ENCODE data around the gene SMARCA5.
"Not testable (repeated sequence)": the region's sequence is repeated elsewhere in the genome, so short reads cannot be mapped to it uniquely, and the experiment has no call there.

SMARCA5 gene

GRCh38 chr4:143517764-143518163 lies 4.3 kb downstream of the SMARCA5 start:
- Histone ChIP-seq H3K4me1 (no peaks in the 10 kb centered on the region; the same call in 1 of the 2 replicates), H3K4me3 (ENCODE audit: low read depth, low read length) (no peak overlapping the region), H3K27me3 (no peaks in the 10 kb centered on the region), H3K36me3 (peaks cover 42% of the 10 kb centered on the region), H3K9me3 (no peaks in the 10 kb centered on the region)
- DNase-seq, result no peak
- TF ChIP-seq, protein P1, sequence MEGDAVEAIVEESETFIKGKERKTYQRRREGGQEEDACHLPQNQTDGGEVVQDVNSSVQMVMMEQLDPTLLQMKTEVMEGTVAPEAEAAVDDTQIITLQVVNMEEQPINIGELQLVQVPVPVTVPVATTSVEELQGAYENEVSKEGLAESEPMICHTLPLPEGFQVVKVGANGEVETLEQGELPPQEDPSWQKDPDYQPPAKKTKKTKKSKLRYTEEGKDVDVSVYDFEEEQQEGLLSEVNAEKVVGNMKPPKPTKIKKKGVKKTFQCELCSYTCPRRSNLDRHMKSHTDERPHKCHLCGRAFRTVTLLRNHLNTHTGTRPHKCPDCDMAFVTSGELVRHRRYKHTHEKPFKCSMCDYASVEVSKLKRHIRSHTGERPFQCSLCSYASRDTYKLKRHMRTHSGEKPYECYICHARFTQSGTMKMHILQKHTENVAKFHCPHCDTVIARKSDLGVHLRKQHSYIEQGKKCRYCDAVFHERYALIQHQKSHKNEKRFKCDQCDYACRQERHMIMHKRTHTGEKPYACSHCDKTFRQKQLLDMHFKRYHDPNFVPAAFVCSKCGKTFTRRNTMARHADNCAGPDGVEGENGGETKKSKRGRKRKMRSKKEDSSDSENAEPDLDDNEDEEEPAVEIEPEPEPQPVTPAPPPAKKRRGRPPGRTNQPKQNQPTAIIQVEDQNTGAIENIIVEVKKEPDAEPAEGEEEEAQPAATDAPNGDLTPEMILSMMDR (IDR thresholded peaks at IDR 0.05; ENCODE audit: low read depth, low read length), result no peak

DNA sequence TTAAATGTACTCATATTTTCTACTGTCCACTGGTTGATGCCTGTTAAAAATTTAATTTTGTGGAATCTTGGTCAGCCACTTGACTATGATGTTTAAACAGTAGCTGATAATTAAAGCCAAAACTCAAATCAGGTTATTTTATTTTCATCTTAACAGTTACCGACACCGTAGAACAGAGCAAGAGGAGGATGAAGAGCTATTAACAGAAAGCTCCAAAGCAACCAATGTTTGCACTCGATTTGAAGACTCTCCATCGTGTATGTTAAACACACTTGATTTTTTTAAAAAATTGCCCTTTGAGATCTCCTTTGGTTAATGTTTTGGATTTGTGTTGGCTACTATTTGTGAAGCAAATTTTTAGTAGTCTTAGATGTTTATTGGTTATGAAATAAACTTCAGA lies 10.7 kb downstream of the SMARCA5 start:
- DNase-seq, result no peak
- TF ChIP-seq, protein P1 (IDR thresholded peaks at IDR 0.05; ENCODE audit: low read depth, low read length), result no peak
- Histone ChIP-seq H3K4me1 (no peaks in the 10 kb centered on the region), H3K4me3 (ENCODE audit: low read depth, low read length) (no peak overlapping the region), H3K27me3 (no peaks in the 10 kb centered on the region), H3K36me3 (peaks cover 65% of the 10 kb centered on the region), H3K9me3 (no peaks in the 10 kb centered on the region)

DNA sequence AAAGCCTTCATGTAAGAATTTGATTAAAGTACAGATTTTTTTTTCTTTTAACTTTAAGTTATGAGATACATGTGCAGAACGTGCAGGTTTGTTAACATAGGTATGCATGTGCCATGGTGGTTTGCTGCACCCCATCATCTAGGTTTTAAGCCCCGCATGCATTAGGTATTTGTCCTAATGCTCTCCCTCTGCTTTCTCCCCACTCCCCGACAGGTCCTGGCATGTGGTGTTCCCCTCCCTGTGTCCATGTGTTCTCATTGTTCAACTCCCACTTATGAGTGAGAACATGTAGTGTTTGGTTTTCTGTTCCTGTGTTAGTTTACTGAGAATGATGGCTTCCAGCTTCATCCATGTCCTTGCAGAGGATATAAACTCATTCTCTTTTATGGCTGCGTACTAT lies 14.5 kb downstream of the SMARCA5 start:
- not testable (repeated sequence) for DNase-seq
- H3K36me3 ChIP-seq, result peaks cover 73% of the 10 kb centered on the region

GRCh38 chr4:143531380-143531779 lies 17.9 kb downstream of the SMARCA5 start:
- H3K36me3 ChIP-seq, result peaks cover 76% of the 10 kb centered on the region
- H3K27me3 ChIP-seq, result no peaks in the 10 kb centered on the region
- no peak overlapping the region for H3K4me3 ChIP-seq (ENCODE audit: low read depth, low read length)
- no peaks in the 10 kb centered on the region for H3K4me1 ChIP-seq
- no peak for DNase-seq
- TF ChIP-seq, protein P1 (IDR thresholded peaks at IDR 0.05; ENCODE audit: low read depth, low read length), result peak; percentile 44
- no peaks in the 10 kb centered on the region for H3K9me3 ChIP-seq

More for the DNA sequence above, 14.5 kb downstream of the SMARCA5 start:
- H3K9me3 ChIP-seq; H3K27me3 ChIP-seq; H3K4me1 ChIP-seq; H3K4me3 ChIP-seq (ENCODE audit: low read depth, low read length): not testable (repeated sequence)

GRCh38 chr4:143531788-143532491 lies 18.4 kb downstream of the SMARCA5 start:
- Histone ChIP-seq H3K4me1 (no peaks in the 10 kb centered on the region), H3K27me3 (no peaks in the 10 kb centered on the region), H3K9me3 (no peaks in the 10 kb centered on the region), H3K4me3 (ENCODE audit: low read depth, low read length) (no peak overlapping the region), H3K36me3 (peaks cover 80% of the 10 kb centered on the region)
- TF ChIP-seq, protein P1 (IDR thresholded peaks at IDR 0.05; ENCODE audit: low read depth, low read length), result no peak
- DNase-seq, result no peak

GRCh38 chr4:143538979-143539669 lies 25.6 kb downstream of the SMARCA5 start:
- Histone ChIP-seq H3K4me3 (ENCODE audit: low read depth, low read length) (no peak overlapping the region), H3K27me3 (no peaks in the 10 kb centered on the region), H3K9me3 (no peaks in the 10 kb centered on the region), H3K4me1 (no peaks in the 10 kb centered on the region), H3K36me3 (peaks cover 96% of the 10 kb centered on the region)
- TF ChIP-seq, protein P1 (IDR thresholded peaks at IDR 0.05; ENCODE audit: low read depth, low read length), result no peak
- DNase-seq, result no peak

Data from BE2C (cell line).